Kidney epithelial cell (primary cell): Measurements from ENCODE around the gene TTYH2. TPM values are rescaled to one million over a fixed set of nuclear protein-coding genes. Genes with fewer than 3 reads are reported as not detected.
"Not testable (repeated sequence)": the region's sequence is repeated elsewhere in the genome, so short reads cannot be mapped to it uniquely, and the experiment has no call there.

Source experiments
- DNase-seq: peaks from one replicate; pipeline ENCODE4 v3.0.0-alpha.2; 2010; ENCODE audit warnings: low read depth
- H3K27me3 ChIP-seq: 2 replicates; pipeline ENCODE4 v1.6.0; 2011; ENCODE audit warnings: low read length; ENCODE audit not compliant: control insufficient read depth, insufficient read depth
- H3K36me3 ChIP-seq: 2 replicates; pipeline ENCODE4 v1.5.1; 2011; ENCODE audit warnings: low read length; ENCODE audit not compliant: control insufficient read depth, insufficient read depth
- H3K4me3 ChIP-seq: 2 replicates; pipeline ENCODE4 v1.5.1; 2011; ENCODE audit warnings: low read depth, mild to moderate bottlenecking, control low read depth, low read length
- CTCF ChIP-seq: IDR thresholded peaks from 2 replicates; pipeline ENCODE4 v1.5.1; 2011; ENCODE audit warnings: mild to moderate bottlenecking, moderate library complexity, low read length, control low read depth, inconsistent platforms; ENCODE audit not compliant: insufficient read depth, poor library complexity, severe bottlenecking
- total RNA-seq: library from RNA; depleted of rRNA; stranded (reverse); fragments of >200 nt; gene quantifications from 2 replicates; pipeline ENCODE4 v1.2.3, GENCODE V29; 2015

TTYH2 gene
- total RNA-seq, 1 donor from 2014 or later: 1.1 TPM

GRCh38 chr17:74182041-74182723 is 31.2 kb upstream of the TTYH2 start:
- H3K27me3 ChIP-seq: peaks cover 3% of the 10 kb centered on the region
- no peak overlapping the region for H3K4me3 ChIP-seq
- H3K36me3 ChIP-seq: no peaks in the 10 kb centered on the region
- no peak for TF ChIP-seq CTCF
- no peak for DNase-seq

- H3K36me3 ChIP-seq: no peaks in the 10 kb centered on the region
- H3K4me3 ChIP-seq: no peak overlapping the region
- DNase-seq: no peak
- peaks cover 3% of the 10 kb centered on the region for H3K27me3 ChIP-seq
- TF ChIP-seq CTCF: no peak
These were observed 30.0 kb upstream of the TTYH2 start for GRCh38 chr17:74183411-74183810.

- TF ChIP-seq CTCF: no peak
- Histone ChIP-seq H3K36me3 (no peaks in the 10 kb centered on the region), H3K27me3 (no peaks in the 10 kb centered on the region), H3K4me3 (no peak overlapping the region)
- no peak for DNase-seq
These were observed 27.7 kb upstream of the TTYH2 start for GRCh38 chr17:74185571-74186185.

- DNase-seq: no peak
- Histone ChIP-seq H3K27me3 (no peaks in the 10 kb centered on the region), H3K4me3 (no peak overlapping the region), H3K36me3 (no peaks in the 10 kb centered on the region)
- no peak for TF ChIP-seq CTCF
These were observed 26.9 kb upstream of the TTYH2 start for GRCh38 chr17:74186498-74186897.

GRCh38 chr17:74187761-74188160 is 25.6 kb upstream of the TTYH2 start:
- Histone ChIP-seq H3K4me3 (no peak overlapping the region), H3K27me3 (no peaks in the 10 kb centered on the region), H3K36me3 (no peaks in the 10 kb centered on the region)
- TF ChIP-seq CTCF: no peak
- DNase-seq: no peak

GRCh38 chr17:74188687-74189086 is 24.7 kb upstream of the TTYH2 start:
- not testable (repeated sequence) for H3K36me3 ChIP-seq, H3K4me3 ChIP-seq, H3K27me3 ChIP-seq, DNase-seq
